GM18907 (cell line): ENCODE data around the gene INSR.
A peak's percentile ranks its signal among the peaks of the same experiment; 100 is the strongest.

Experiments
- ATAC-seq: cut with Tn5 transposase; IDR thresholded peaks from one replicate; pipeline ENCODE4 v1.9.1; 2021; ENCODE audit warnings: mild to moderate bottlenecking, moderate library complexity; ENCODE audit not compliant: unreplicated experiment

Gene INSR

GRCh38 chr19:7197119-7197759, 97.0 kb downstream of the INSR start:
- peak; percentile 59 for ATAC-seq

GRCh38 chr19:7196763-7197118, 97.5 kb downstream of the INSR start:
- no peak for ATAC-seq

DNA sequence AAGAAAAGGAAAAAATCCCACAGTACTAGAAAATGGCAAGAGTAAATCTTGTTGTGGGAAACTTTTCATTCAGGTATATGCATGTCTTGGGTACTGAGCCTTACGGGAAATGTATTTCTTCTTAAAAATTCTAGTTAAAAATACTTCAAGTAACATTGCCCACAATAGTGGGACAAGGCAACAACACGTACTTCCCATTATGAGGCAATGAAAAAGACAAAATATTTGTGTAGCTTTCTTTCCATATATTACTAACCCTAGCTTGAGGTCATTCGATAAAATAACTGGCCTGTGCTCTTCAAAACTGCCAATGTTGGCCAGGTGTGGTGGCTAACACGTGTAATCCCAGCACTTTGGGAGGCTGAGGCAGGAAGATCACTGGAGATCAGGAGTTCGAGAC, 99.2 kb downstream of the INSR start:
- no peak for ATAC-seq

DNA sequence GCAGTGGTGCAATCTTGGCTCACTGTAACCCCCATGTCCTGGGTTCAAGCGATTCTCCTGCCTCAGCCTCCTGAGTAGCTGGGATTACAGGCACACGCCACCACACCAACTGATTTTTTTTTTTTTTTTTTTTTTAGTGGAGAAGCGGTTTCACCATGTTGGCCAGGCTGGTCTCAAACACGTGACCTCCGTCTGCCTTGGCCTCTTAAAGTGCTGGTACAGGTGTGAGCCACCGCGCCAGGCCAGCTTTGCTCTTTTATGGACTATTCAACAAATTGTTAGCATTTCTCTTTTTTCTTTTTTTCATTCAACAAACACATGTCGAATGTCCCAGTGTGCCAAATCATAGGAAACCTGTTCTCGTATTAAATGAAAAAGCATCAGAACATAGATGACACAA, 99.6 kb downstream of the INSR start:
- ATAC-seq = no peak

GRCh38 chr19:7191946-7192691, 102.1 kb downstream of the INSR start:
- ATAC-seq = no peak

- no peak for ATAC-seq
Measured at GRCh38 chr19:7188698-7189629, 105.2 kb downstream of the INSR start.

- ATAC-seq = no peak
Measured at GRCh38 chr19:7187605-7188339, 106.4 kb downstream of the INSR start.

DNA sequence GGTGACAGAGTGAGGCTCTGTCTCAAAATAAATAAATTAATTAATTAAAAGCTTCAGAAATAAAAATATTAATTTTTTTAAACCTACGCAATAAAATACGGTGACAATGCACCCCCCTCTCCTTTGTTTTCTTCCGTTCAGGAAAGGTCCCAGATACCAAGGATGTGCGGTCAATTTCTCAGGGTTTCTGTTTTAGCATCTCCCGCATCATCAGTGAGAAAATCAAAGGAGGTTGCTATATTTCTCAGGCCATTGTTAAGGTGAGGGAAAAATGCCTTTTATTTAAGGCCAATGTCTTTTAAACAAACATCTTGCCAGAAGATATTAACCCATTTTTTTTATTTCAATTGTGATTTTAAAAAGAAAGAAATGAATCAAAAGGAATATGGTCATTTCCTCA, 111.7 kb downstream of the INSR start:
- ATAC-seq = no peak

GRCh38 chr19:7179917-7180306, 114.3 kb downstream of the INSR start:
- ATAC-seq = no peak

GRCh38 chr19:7177926-7178325, 116.3 kb downstream of the INSR start:
- ATAC-seq = no peak

GRCh38 chr19:7176792-7177191, 117.4 kb downstream of the INSR start:
- no peak for ATAC-seq

DNA sequence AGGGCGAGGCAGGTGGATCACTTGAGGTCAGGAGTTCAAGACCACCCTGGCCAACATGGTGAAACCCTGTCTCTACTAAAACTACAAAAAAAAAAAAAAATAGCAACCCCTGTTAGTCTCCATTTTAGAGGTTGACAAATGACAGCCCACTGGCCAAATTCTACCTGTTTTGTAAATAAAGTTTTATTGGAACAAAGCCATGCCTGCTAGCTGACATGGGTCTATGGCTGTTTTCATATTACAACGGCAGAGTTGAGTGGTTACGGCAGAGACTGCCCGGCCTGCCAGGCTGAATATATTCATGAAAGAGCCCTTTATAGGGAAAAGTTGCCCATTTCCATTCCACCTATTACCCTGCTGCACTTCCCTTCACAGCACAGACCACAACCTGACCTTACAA, 121.4 kb downstream of the INSR start:
- no peak for ATAC-seq

- no peak for ATAC-seq
Measured at GRCh38 chr19:7170983-7171382, 123.2 kb downstream of the INSR start.

DNA sequence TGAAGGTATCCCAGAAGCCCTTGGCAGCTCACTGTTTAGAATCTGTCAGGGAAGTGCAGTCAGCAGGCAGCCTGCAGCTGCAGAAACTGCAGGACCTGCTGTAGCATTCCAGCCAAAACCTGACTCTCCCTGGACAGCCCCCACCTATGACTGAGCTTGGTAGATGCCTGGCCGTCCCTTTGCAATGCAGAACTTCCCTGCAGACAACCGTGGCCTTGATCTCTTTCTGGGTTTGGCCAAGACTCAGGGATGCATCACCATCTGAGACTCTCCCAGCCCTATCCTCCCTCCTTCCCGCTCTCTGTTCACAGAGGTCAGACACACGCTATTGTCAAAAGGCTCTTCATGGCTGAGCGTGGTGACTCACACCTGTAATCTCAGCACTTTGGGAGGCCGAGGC, 125.3 kb downstream of the INSR start:
- no peak for ATAC-seq

DNA sequence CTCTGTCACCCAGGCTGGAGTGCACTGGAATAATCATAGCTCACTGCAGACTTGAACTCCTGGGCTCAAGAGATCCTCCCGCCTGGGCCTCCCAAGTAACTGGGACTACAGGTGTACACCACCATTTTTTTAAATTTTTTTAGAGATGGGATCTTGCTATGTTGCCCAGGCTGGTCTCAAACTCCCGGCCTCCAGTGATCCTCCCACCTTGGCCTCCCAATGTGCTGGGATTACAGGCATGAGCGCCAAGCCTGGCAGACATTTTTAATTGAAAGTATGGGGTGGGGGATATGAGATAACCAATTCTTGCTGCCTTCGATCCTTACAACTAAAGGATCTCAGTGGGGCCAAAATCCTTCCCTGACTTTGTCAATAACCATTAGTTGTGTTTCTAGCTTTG, 132.9 kb downstream of the INSR start:
- ATAC-seq = no peak

GRCh38 chr19:7159105-7159933, 134.9 kb downstream of the INSR start:
- ATAC-seq = no peak

DNA sequence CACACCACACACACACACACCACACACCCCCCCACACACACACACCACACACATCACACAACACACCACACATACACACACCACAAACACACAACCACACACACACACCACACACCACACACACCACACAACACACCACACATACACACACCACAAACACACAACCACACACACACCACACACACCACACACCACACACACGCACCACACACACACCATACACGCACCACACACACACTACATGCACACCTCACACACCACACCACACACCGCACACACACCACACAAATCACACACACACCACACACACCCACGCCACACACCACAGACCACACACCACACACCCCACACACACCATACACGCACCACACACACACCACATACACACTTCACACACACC, 141.2 kb downstream of the INSR start:
- ATAC-seq = no peak

DNA sequence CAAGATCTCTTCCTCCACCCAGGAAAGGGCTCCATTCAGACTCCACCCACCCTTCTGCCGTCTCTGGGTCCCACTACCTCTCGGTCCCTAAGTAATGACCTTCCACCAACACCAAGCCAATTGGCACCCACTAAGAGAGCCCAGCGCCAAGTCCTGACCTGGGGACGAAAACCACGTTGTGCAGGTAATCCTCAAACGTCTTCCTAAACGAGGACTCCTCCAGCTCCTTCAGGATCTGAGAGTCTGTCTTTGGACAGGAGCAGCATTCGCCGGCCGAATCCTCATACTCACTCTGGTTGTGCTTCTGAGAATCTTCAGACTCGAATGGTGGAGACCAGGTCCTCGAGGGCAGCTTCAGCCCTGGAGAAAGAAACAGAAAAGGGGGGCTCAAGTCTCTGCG, 141.6 kb downstream of the INSR start:
- no peak for ATAC-seq

- ATAC-seq = no peak
Measured at GRCh38 chr19:7149956-7150705, 144.1 kb downstream of the INSR start.
